NCI-H2196 treated with DMSO at 0.1 percent for 48 hours (cell line): ENCODE measurements around the gene POLR1A.

Source experiments
- DNase-seq: peaks from one replicate; lab custom pipeline; 2025; ENCODE audit not compliant: unreplicated experiment; lab: John Stamatoyannopoulos, UW

POLR1A gene

DNA sequence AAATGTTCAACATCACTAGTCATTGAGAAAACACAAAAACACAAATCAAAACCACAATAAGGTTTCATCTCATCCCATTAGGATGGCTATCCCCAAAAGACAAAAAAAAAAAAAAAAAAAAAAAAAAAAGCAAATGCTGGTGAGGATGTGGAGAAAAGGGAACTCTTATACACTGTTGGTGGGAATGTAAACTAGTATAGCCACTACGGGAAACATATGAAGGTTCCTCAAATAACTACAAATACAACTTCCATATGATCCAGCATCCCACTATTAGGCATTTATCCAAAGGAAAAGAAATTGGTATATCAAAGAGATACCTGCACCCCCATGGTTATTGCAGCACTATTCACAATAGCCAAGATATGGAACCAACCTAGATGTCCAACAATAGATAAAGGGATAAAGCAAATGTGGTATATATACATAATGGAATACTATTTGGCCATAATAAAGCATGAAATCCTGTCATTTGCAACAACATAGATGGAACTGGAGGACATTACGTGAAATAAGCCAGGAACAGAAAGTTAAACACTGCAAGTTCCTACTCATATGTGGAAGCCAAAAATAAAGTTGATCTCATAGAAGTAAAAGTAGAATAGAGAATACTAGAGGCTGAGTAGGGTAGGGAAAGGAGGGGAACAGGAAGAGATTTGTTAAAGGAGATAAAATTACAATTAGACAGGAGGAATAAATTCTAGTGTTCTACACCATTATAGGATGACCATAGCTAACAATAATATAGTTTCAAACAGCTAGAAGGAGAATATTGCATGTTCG lies 8.4 kb downstream of the POLR1A start:
- no peak for DNase-seq

- no peak for DNase-seq
Measured at GRCh38 chr2:86094229-86094628, 11.5 kb downstream of the POLR1A start.

DNA sequence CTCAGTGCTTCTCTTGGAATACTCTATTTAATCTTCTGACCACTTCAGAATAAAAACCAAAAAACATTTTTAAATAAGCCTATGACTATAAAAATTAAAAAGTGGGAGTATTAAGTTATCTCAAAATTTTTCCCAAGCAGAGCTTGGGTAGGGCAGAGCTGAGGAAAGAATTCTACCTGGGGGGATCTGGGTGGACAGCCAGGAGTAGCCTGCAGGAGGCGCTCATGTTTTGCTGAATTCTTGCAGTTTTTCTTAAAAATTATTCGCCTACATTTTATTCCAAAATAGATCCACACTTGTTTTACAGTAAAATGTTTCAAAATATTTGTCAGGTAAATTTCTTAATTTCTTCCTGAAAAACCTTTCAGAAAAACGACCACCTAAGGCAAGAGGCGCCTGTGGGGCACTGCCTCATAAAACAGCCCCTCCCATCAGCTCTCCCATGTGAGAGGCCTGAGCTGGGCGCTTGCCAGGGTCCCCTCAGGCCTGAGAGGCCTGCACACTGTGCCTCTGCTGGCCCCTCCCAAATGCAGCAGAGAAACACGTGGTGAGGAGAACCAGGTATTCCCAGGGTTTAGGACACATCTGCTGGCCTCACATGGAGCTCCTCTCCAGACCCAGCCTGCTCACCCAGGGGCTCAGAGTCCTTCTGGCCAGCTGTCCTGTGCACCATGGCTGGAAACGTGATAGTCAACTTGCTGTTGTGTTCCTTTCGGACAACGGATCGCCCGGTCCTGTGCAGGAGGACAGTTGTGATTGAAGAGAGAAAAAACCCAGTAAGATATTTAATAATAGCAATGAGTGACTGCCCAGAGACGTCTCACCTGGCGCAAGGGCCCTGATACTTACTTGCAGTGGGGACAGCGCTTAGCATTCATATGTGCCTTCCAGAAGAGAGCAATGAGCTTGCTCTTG lies 17.5 kb downstream of the POLR1A start:
- no peak for DNase-seq

GRCh38 chr2:86082756-86083155 lies 22.9 kb downstream of the POLR1A start:
- no peak for DNase-seq

DNA sequence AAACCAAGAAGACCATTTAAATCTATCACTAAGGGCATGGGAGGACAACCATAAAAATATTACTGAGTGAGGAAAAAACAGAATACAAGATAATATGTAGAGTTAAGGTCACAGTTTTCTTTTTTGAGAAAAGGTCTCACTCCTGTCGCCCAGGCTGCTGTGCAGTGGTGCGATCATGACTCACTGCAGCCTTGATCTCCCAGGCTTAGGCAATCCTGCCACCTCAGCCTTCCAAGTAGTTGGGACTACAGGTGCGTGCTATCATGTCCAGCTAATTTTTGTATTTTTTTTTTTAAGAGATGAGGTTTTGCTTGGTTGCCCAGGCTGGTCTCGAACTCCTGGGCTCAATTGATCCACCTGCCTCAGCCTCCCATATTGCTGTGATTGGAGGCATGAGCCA lies 24.0 kb downstream of the POLR1A start:
- no peak for DNase-seq

- peak; percentile 10 for DNase-seq
Measured at GRCh38 chr2:86079981-86080911, 25.4 kb downstream of the POLR1A start.

GRCh38 chr2:86078774-86079545 lies 26.7 kb downstream of the POLR1A start:
- no peak for DNase-seq

- no peak for DNase-seq
Measured at GRCh38 chr2:86075886-86076285, 29.8 kb downstream of the POLR1A start.

DNA sequence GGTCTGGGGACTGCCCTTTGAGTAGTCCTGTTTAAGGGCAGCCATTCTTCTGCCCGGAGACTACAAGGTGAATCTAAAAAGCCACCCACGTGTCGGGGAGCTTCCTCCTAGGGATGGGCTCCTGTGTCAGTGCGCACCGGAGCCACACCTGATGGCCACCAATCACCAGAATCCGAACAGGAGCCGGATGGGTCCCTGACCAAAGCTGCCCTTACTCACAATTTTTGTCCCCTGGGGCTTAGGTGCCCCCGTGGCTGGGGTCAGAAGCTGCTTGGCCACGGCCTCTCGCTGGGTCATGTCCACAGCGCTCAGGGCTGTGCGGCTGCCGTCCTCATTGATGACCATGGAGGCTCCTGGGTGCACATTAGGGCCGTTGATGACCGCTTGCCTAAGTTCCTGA lies 30.9 kb downstream of the POLR1A start:
- no peak for DNase-seq

DNA sequence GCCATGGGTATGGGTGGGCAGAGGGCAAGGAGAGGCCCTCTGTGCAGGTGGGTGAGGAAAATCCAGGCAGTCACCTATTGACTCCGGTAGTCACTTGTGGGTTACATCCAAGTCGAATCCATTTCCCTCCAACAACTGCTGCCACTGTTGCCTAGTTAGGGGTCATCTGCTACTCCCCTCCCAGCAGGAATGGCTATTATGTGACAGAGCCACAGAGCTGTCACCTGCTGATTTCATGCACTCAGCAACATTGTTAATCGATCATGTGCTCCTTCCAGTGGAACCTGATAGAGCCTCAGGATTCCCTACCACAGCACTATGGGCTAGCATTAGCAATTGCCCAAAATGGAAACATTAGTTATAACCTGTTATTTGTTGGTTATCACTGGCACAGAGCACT lies 31.4 kb downstream of the POLR1A start:
- DNase-seq = no peak

DNA sequence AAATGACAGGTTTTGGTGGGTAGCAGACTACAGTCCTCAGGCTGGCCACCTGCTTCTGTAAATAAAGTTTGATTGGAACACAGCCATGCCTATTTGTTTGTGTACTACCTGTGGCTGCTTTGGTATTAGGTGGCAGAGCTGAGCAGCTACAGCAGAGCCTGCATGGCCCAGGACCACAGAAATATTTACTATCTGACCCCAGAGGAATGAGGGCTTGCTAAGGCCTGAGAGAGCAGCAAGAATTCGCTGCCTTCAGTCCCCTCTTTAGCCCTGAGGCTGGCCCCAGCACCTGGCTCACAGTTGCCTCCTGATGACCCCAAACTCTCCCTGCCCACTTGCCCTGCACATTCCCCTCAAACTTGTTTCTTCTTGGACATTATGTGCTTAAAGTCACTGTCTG lies 32.5 kb downstream of the POLR1A start:
- no peak for DNase-seq

DNA sequence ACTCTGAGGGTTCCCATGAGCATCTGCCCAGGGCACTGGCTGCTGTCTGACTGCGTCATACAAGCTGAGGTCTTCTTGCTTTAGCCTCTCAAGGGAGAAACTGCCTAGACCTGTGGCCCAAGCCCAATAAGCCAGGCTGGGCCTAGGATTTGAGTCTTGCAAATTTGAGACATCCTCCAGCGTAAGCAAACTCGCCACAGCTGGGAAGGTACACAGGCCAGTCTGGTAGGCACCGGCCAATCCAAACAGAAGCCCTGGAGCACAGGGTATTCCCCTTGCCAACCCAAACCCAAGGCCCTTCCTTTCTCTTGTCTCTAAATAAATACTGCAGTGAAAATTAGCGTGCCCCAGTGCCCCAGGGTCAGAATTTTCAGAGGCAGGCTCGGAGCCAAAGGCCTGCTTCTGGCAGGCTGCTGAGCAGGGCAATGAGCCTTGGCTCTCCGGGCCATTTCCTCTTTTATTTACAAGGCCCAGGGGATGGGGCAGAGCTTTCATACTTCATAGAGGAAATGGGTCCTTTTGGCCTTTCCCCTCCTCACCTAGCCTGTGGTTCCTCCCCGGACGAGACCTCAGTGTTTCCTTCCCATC lies 33.3 kb downstream of the POLR1A start:
- peak; percentile 84 for DNase-seq

GRCh38 chr2:86070868-86071267 lies 34.8 kb downstream of the POLR1A start:
- DNase-seq = no peak

DNA sequence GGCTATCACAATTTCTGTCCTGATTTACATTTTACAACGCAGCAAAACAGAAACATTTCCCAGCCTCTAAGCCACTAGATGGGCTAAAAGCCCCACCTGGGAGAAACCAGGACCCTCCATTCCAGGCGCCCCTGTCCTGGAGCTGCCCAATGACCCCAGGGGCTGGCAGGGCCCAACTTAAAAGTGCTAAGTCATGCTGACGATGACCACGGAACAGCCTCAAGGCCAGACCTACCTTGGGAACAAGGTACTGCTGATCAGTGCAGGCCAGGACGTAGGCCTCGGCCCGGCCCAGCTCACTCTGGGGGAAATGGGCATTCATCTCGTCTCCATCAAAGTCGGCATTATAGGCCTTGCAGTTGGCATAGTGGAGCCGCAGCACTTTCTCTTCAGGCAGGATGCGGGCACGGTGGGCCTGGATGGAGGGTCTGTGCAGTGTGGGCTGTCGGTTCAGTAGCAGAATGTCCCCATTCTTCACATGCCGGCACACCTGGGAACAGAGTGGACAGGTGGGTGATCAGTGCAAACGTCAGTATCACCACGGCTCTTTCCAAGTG lies 35.8 kb downstream of the POLR1A start:
- DNase-seq = no peak

- DNase-seq = no peak
Measured at GRCh38 chr2:86069091-86069685, 36.5 kb downstream of the POLR1A start.

DNA sequence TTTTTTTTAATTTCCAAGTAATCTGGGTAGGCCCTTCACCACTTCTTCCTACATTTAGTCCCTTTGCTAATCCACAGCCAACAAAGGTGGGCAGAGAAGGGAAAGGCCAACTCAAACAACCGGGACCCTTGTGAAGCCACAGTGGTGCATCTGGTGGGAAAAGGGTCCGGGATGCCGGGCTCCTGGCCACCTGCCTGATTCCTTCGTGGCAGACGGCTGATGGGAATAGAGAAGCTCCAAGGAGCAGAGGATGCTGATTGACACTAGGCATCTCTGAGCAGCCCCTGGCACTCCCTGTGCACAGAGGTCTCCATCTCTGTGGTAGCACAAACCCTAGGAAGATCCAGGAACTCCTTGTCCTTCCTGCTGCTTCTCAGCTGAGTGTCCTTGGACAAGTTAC lies 37.0 kb downstream of the POLR1A start:
- no peak for DNase-seq

- DNase-seq = peak; percentile 22
Measured at GRCh38 chr2:86068136-86068588, 37.5 kb downstream of the POLR1A start.

DNA sequence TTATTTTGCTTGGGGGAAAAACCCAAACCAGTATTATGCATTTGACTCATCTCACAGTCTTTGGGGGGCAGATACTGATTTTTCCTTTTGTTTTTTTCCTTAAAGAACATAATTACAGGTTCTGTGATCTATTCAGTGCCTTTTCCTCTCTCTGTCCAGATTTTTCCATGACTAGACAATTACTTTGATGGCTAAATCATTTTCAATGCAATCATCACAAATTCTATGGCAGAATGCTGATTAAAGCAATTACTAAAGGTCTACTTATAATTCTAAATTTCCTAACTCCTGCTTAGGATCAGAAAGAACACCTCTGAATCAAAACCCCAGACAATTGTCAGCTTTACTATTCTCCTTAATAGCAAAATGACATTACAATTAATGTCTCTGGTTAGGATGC lies 38.8 kb downstream of the POLR1A start:
- DNase-seq = no peak

DNA sequence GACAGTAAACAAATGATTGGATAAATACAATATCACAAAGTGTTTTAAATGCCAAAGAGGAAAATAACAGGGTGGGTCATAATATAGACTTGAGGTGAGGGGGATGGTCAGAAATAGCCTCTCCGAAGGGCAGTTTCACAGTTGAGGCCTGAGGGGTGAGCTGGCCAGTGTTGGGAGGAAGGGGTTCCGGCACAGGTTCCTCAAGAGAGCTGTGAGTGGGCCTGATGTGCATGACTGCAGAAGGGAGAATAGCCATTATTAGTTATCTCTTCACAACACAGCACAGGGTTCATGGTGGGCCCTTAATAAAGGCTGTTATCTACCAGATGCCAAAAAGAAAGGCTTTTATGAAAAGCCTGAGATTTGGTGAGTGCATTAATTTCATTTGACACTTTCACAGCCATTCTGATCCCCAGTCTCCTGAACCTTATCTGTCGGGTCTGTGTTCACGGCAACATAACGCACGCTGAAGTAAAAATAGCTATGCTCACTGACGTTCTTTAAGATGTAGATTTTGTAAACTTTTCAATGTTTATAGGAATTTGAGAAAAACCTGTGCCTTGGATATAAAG lies 39.6 kb downstream of the POLR1A start:
- no peak for DNase-seq
